ENCODE results near the gene KIF13A. TPM values are rescaled to one million over a fixed set of nuclear protein-coding genes. Genes with fewer than 3 reads are reported as not detected.
A peak's percentile ranks its signal among the peaks of the same experiment; 100 is the strongest.

The KIF13A gene
- total and polyA plus RNA-seq, 9 of the 15 experiments (the other 6 are each of a cell fraction or from before 2014, with no cell fraction given): 3.6 to 44.3 (median 29.7) TPM

DNA sequence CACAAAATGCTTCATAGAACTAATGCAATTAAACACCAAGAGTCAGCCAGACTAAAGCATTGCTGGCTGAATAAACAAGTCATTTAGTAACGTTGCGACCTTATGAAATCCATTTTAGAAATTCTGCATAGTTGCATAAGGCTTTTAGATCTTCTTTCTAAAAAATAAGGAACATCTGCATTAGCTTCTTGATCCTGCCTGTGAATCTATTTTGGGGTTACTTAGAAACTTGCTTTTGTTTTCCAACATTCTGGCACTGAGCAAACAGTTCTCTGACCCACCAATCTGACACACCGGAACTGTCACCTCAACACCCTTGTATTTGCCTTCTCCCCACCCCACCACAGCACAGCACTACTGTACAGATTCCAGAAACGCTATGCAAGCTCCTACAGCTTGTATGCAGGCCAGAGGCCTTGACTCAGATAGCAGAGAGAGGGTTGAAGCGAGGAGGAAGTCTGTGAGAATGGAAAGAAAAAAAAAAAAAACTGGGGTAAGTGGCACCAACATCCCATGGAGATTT lies 55.0 kb downstream of the KIF13A start:
- 21% methylated on average over 5 of the region's 5 CpGs for WGBS (ENCODE audit: insufficient coverage, low coverage, missing lambda C conversion rate)
- peaks cover 31 to 66% of the 10 kb centered on the region in 2 experiments for H3K4me1 ChIP-seq (replicated peaks in 1 of 2; ENCODE audit: control insufficient read depth in 2 of 2, insufficient read depth in 2 of 2, low read length in 2 of 2)
- no peaks in the 10 kb centered on the region for H3K9me3 ChIP-seq (replicated peaks; ENCODE audit: control insufficient read depth, insufficient read depth, low read depth, low read length)
- DNase-seq (ENCODE audit: extremely low read depth in 1 of 4, low spot score in 3 of 4) (peak in 3 of 4 experiments; percentile 35 to 82 (median 71)), FAIRE-seq (peak; percentile 74), ATAC-seq (peak; percentile 84)
- POLR2A ChIA-PET: interaction anchor here (0.8 to 1.7 kb wide), 4 partner anchors 9 to 18 kb away, joined by 3 to 6 read pairs (median 4); no protein-coding TSS in a partner anchor
- H3K9ac ChIP-seq (ENCODE audit: insufficient read depth in 1 of 2, low read depth in 2 of 2, low read length in 2 of 2): peak overlapping the region; percentile 10 to 72; a peak in 2 of 4 replicates
- H3K36me3 ChIP-seq (ENCODE audit: control insufficient read depth, insufficient read depth, low read length): no peaks in the 10 kb centered on the region; the same call in 2 of the 3 replicates
- intact Hi-C loops (cut with micrococcal nuclease): loop anchor here (2.0 kb wide), 2 partner anchors 30 to 40 kb away; no protein-coding TSS in a partner anchor
- H3K27ac ChIP-seq (ENCODE audit: extremely low read depth, low read depth, low read length): peak overlapping the region; percentile 55; the same call in 2 of the 3 replicates
- CTCF ChIA-PET (ENCODE audit: low intra/inter-chr PET ratio): no interaction called here
- in situ Hi-C loops (cut with MboI): no loop called here
- no TSS peak for BruUV-seq (replicated peaks)
- H2AFZ ChIP-seq (ENCODE audit: low read depth, low read length): no peak overlapping the region
- H4K20me1 ChIP-seq (replicated peaks; ENCODE audit: control insufficient read depth, insufficient read depth, low read length): no peaks in the 10 kb centered on the region
- no peaks in the 10 kb centered on the region for H3K9me1 ChIP-seq (ENCODE audit: control insufficient read depth, insufficient read depth, low read length)
- H3K79me2 ChIP-seq (ENCODE audit: control insufficient read depth, insufficient read depth, low read length): peaks cover 95% of the 10 kb centered on the region
- no peak overlapping the region for H3K4me3 ChIP-seq
- H3K27me3 ChIP-seq (ENCODE audit: control insufficient read depth in 2 of 2, insufficient read depth in 2 of 2, low read length in 2 of 2): no peaks in the 10 kb centered on the region
- H3K4me2 ChIP-seq (ENCODE audit: insufficient read depth, low read length): 0 out of 2 replicates have a peak overlapping the region, but pooled peaks have one; percentile 2
- TF ChIP-seq HDAC1 (IDR thresholded peaks at IDR 0.05): peak in 1 of 2 experiments; percentile 67; a peak in 2 of 4 replicates
- no peak for TF ChIP-seq PRMT5 (CRISPR knock-in tag; IDR thresholded peaks at IDR 0.05)
- TF ChIP-seq, protein P1, sequence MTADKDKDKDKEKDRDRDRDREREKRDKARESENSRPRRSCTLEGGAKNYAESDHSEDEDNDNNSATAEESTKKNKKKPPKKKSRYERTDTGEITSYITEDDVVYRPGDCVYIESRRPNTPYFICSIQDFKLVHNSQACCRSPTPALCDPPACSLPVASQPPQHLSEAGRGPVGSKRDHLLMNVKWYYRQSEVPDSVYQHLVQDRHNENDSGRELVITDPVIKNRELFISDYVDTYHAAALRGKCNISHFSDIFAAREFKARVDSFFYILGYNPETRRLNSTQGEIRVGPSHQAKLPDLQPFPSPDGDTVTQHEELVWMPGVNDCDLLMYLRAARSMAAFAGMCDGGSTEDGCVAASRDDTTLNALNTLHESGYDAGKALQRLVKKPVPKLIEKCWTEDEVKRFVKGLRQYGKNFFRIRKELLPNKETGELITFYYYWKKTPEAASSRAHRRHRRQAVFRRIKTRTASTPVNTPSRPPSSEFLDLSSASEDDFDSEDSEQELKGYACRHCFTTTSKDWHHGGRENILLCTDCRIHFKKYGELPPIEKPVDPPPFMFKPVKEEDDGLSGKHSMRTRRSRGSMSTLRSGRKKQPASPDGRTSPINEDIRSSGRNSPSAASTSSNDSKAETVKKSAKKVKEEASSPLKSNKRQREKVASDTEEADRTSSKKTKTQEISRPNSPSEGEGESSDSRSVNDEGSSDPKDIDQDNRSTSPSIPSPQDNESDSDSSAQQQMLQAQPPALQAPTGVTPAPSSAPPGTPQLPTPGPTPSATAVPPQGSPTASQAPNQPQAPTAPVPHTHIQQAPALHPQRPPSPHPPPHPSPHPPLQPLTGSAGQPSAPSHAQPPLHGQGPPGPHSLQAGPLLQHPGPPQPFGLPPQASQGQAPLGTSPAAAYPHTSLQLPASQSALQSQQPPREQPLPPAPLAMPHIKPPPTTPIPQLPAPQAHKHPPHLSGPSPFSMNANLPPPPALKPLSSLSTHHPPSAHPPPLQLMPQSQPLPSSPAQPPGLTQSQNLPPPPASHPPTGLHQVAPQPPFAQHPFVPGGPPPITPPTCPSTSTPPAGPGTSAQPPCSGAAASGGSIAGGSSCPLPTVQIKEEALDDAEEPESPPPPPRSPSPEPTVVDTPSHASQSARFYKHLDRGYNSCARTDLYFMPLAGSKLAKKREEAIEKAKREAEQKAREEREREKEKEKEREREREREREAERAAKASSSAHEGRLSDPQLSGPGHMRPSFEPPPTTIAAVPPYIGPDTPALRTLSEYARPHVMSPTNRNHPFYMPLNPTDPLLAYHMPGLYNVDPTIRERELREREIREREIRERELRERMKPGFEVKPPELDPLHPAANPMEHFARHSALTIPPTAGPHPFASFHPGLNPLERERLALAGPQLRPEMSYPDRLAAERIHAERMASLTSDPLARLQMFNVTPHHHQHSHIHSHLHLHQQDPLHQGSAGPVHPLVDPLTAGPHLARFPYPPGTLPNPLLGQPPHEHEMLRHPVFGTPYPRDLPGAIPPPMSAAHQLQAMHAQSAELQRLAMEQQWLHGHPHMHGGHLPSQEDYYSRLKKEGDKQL (CRISPR knock-in tag; IDR thresholded peaks at IDR 0.05; ENCODE audit: borderline replicate concordance): no peak
- no peak for TF ChIP-seq POLR2H (tag; IDR thresholded peaks at IDR 0.05; ENCODE audit: low read depth)
- no peak for TF ChIP-seq TFAM (CRISPR knock-in tag; conservative IDR thresholded peaks at IDR 0.05)
- peak; percentile 66 for TF ChIP-seq SMARCA4 (IDR thresholded peaks at IDR 0.05)
- TF ChIP-seq ZBED1 (IDR thresholded peaks at IDR 0.05): no peak
- 0 out of 2 replicates have a peak, but pooled peaks have one; percentile 23 for TF ChIP-seq HDAC2 (IDR thresholded peaks at IDR 0.05)
- TF ChIP-seq, protein P2, sequence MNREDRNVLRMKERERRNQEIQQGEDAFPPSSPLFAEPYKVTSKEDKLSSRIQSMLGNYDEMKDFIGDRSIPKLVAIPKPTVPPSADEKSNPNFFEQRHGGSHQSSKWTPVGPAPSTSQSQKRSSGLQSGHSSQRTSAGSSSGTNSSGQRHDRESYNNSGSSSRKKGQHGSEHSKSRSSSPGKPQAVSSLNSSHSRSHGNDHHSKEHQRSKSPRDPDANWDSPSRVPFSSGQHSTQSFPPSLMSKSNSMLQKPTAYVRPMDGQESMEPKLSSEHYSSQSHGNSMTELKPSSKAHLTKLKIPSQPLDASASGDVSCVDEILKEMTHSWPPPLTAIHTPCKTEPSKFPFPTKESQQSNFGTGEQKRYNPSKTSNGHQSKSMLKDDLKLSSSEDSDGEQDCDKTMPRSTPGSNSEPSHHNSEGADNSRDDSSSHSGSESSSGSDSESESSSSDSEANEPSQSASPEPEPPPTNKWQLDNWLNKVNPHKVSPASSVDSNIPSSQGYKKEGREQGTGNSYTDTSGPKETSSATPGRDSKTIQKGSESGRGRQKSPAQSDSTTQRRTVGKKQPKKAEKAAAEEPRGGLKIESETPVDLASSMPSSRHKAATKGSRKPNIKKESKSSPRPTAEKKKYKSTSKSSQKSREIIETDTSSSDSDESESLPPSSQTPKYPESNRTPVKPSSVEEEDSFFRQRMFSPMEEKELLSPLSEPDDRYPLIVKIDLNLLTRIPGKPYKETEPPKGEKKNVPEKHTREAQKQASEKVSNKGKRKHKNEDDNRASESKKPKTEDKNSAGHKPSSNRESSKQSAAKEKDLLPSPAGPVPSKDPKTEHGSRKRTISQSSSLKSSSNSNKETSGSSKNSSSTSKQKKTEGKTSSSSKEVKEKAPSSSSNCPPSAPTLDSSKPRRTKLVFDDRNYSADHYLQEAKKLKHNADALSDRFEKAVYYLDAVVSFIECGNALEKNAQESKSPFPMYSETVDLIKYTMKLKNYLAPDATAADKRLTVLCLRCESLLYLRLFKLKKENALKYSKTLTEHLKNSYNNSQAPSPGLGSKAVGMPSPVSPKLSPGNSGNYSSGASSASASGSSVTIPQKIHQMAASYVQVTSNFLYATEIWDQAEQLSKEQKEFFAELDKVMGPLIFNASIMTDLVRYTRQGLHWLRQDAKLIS (CRISPR knock-in tag; IDR thresholded peaks at IDR 0.05): no peak
- 0 out of 2 replicates have a peak, but pooled peaks have one; percentile 28 for TF ChIP-seq FOSL1 (tag; conservative IDR thresholded peaks at IDR 0.05)
- TF ChIP-seq CREB1 (IDR thresholded peaks at IDR 0.05): no peak
- no peak for TF ChIP-seq CREB1 (CRISPR knock-in tag; IDR thresholded peaks at IDR 0.05)
- TF ChIP-seq, protein P3, sequence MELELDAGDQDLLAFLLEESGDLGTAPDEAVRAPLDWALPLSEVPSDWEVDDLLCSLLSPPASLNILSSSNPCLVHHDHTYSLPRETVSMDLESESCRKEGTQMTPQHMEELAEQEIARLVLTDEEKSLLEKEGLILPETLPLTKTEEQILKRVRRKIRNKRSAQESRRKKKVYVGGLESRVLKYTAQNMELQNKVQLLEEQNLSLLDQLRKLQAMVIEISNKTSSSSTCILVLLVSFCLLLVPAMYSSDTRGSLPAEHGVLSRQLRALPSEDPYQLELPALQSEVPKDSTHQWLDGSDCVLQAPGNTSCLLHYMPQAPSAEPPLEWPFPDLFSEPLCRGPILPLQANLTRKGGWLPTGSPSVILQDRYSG (tag; conservative IDR thresholded peaks at IDR 0.05; ENCODE audit: low read depth): no peak
